ENCODE measurements around the gene DHX58. TPM values are rescaled to one million over a fixed set of nuclear protein-coding genes. Genes with fewer than 3 reads are reported as not detected.
A peak's percentile ranks its signal among the peaks of the same experiment; 100 is the strongest.

DHX58 gene
- total and polyA plus RNA-seq, 2 donors (not counting 1 experiment from before 2014, with no cell fraction given) = 39.7 to 57.6 TPM

DNA sequence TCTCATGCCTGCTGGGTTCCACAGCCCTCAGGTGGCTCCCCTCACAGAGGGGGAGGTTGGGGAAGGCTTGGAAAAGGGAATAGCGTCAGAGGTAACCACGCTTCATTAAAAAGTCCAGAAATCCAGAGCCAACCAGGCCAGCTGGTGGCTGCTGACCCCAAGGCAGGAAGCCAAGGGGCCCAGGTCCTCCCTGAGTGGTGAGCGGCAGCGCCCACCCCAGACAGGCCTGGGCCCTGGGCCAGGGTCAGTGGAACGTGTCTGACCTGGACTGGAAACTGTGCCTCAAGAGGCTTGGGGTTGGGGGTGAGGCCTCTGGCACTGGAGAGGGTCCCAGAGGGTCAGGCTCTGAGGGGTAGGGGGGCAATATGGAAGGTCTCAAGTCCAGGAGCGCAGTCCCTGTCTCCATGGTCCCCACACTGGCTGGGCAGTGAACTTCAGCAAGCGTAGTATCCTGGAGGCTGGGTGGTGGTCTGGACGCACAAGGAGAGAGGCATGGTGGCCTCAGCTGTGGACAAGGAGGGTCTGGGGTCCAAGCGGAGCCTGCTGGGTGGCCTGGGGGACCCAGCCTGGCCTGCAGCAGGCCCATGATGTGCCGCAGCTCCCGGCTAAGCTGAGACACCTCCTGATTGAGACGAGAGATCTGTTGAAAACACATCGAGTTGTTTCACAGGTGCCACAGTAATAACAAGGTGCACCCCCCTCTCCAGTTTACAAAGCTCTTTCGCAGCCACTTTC lies 47.4 kb upstream of the DHX58 start:
- ChIA-PET POLR2A (interaction anchor here (0.7 kb wide), 1 partner anchor 24 kb away, joined by 3 read pairs; no protein-coding TSS in a partner anchor), CTCF (interaction anchor here (1.5 to 1.7 kb wide), 2 partner anchors 21 to 197 kb away, joined by 5 to 6 read pairs; partner anchors contain the start of gene KCNH4)
- H3K9me3 ChIP-seq (ENCODE audit: control extremely low read depth in 1 of 3, control insufficient read depth in 2 of 3, insufficient read depth in 1 of 3, low read length in 2 of 3) = peaks cover 0 to 16% (median 0%) of the 10 kb centered on the region in 3 donors
- Mint-ChIP-seq H3K27ac (no peak overlapping the region), H3K27me3 (no peaks in the 10 kb centered on the region), H3K9me3 (ENCODE audit: insufficient read depth) (no peaks in the 10 kb centered on the region), H3K4me3 (no peak overlapping the region), H3K4me1 (peaks cover 11% of the 10 kb centered on the region)
- intact Hi-C loops (cut with micrococcal nuclease) = no loop called here
- H3K9ac ChIP-seq (ENCODE audit: low read length) = no peak overlapping the region
- WGBS (ENCODE audit: insufficient coverage) = 92% methylated on average over 13 of the region's 14 CpGs
- H3K27me3 ChIP-seq (replicated peaks in 1 of 4; ENCODE audit: control extremely low read depth in 1 of 4, control insufficient read depth in 3 of 4, insufficient read depth in 4 of 4, low read length in 3 of 4) = no peaks in the 10 kb centered on the region
- no peaks in the 10 kb centered on the region for H3K79me2 ChIP-seq (ENCODE audit: control insufficient read depth, insufficient read depth, low read length)
- H3K4me1 ChIP-seq (ENCODE audit: control insufficient read depth in 2 of 2, insufficient read depth in 2 of 2, low read length in 2 of 2) = peaks cover 3 to 7% of the 10 kb centered on the region in 2 donors
- no peaks in the 10 kb centered on the region for H3K36me3 ChIP-seq (replicated peaks in 1 of 2; ENCODE audit: control extremely low read depth in 1 of 2, control insufficient read depth in 1 of 2, extremely low read depth in 1 of 2, insufficient read depth in 2 of 2, low read length in 1 of 2)
- no peak for TF ChIP-seq EZH2 (IDR thresholded peaks at IDR 0.05; ENCODE audit: borderline replicate concordance, insufficient read depth, low read depth, low read length, poor library complexity, severe bottlenecking)
- TF ChIP-seq, protein P1, sequence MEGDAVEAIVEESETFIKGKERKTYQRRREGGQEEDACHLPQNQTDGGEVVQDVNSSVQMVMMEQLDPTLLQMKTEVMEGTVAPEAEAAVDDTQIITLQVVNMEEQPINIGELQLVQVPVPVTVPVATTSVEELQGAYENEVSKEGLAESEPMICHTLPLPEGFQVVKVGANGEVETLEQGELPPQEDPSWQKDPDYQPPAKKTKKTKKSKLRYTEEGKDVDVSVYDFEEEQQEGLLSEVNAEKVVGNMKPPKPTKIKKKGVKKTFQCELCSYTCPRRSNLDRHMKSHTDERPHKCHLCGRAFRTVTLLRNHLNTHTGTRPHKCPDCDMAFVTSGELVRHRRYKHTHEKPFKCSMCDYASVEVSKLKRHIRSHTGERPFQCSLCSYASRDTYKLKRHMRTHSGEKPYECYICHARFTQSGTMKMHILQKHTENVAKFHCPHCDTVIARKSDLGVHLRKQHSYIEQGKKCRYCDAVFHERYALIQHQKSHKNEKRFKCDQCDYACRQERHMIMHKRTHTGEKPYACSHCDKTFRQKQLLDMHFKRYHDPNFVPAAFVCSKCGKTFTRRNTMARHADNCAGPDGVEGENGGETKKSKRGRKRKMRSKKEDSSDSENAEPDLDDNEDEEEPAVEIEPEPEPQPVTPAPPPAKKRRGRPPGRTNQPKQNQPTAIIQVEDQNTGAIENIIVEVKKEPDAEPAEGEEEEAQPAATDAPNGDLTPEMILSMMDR (IDR thresholded peaks at IDR 0.05) = no peak
- ATAC-seq (ENCODE audit: low read depth) = no peak
- H3K27ac ChIP-seq (ENCODE audit: low read length in 2 of 2) = no peak overlapping the region
- no peak overlapping the region for H3K4me3 ChIP-seq (ENCODE audit: control extremely low read depth in 1 of 5, extremely low read depth in 1 of 5, insufficient read depth in 1 of 5, low read depth in 2 of 5, low read length in 4 of 5)
- H4K20me1 ChIP-seq (ENCODE audit: control insufficient read depth, insufficient read depth, low read length, poor library complexity, severe bottlenecking) = no peaks in the 10 kb centered on the region
- H3K4me2 ChIP-seq (replicated peaks; ENCODE audit: low read depth, low read length, poor library complexity, severe bottlenecking) = no peak overlapping the region
- no peak overlapping the region for H2AFZ ChIP-seq (ENCODE audit: insufficient read depth, low read depth, low read length, poor library complexity, severe bottlenecking)
- DNase-seq = no peak

DNA sequence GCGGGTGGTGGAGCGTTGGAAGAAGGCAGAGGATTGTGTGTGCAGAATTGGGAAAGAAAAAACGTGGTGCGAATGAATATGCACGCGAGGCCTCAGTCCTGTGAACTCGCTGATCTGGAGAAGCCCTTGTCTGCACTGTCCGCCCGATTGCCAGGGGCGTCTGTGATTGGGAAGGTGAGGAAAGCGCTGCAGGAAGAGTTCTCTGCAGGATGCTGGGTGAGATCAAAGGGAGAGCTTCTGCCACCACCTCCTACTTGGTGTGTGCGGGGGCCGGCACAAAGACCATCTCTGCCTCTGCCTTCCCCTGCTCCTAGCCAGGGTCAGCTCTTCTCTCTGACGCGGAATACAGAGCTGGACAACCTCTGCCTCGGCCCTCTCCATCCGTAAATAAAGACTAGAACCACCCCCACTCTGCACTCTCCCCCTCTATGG lies 43.1 kb upstream of the DHX58 start:
- peaks cover 14 to 23% of the 10 kb centered on the region in 2 donors for H3K4me1 ChIP-seq (ENCODE audit: control insufficient read depth in 2 of 2, insufficient read depth in 2 of 2, low read length in 2 of 2)
- H3K27ac Mint-ChIP-seq = peak overlapping the region; percentile 50
- peaks cover 38% of the 10 kb centered on the region for H4K20me1 ChIP-seq (ENCODE audit: control insufficient read depth, insufficient read depth, low read length, poor library complexity, severe bottlenecking)
- intact Hi-C loops (cut with micrococcal nuclease) = loop anchor here (1.0 to 2.0 kb wide), 7 partner anchors 23 to 189 kb away; partner anchors contain the start of genes CNP, DHX58, DNAJC7 and KAT2A
- H2AFZ ChIP-seq (ENCODE audit: insufficient read depth, low read depth, low read length, poor library complexity, severe bottlenecking) = peak overlapping the region; percentile 57
- peaks cover 42% of the 10 kb centered on the region for H3K79me2 ChIP-seq (ENCODE audit: control insufficient read depth, insufficient read depth, low read length)
- H3K27ac ChIP-seq (ENCODE audit: low read length in 2 of 2) = no peak overlapping the region
- TF ChIP-seq, protein P1 (IDR thresholded peaks at IDR 0.05) = no peak
- no peak for TF ChIP-seq EZH2 (IDR thresholded peaks at IDR 0.05; ENCODE audit: borderline replicate concordance, insufficient read depth, low read depth, low read length, poor library complexity, severe bottlenecking)
- H3K27me3 ChIP-seq (replicated peaks in 1 of 4; ENCODE audit: control extremely low read depth in 1 of 4, control insufficient read depth in 3 of 4, insufficient read depth in 4 of 4, low read length in 3 of 4) = no peaks in the 10 kb centered on the region
- H3K4me3 ChIP-seq (ENCODE audit: control extremely low read depth in 1 of 5, extremely low read depth in 1 of 5, insufficient read depth in 1 of 5, low read depth in 2 of 5, low read length in 4 of 5) = peak overlapping the region in 4 of 5 experiments; percentile 46 to 100 (median 80)
- ATAC-seq (ENCODE audit: low read depth) (no peak), DNase-seq (no peak)
- WGBS (ENCODE audit: insufficient coverage) = 69% methylated on average over 16 of the region's 17 CpGs
- peak overlapping the region; percentile 94 for H3K4me3 Mint-ChIP-seq
- no peaks in the 10 kb centered on the region for H3K27me3 Mint-ChIP-seq
- ChIA-PET POLR2A (interaction anchor here (0.7 kb wide), 1 partner anchor 95 kb away, joined by 3 read pairs; no protein-coding TSS in a partner anchor), CTCF (interaction anchor here (0.6 to 1.1 kb wide), 2 partner anchors 88 to 131 kb away, joined by 3 read pairs; no protein-coding TSS in a partner anchor)
- no peaks in the 10 kb centered on the region for H3K9me3 Mint-ChIP-seq (ENCODE audit: insufficient read depth)
- H3K36me3 ChIP-seq (replicated peaks in 1 of 2; ENCODE audit: control extremely low read depth in 1 of 2, control insufficient read depth in 1 of 2, extremely low read depth in 1 of 2, insufficient read depth in 2 of 2, low read length in 1 of 2) = peaks cover 0 to 4% of the 10 kb centered on the region in 2 experiments
- peaks cover 34% of the 10 kb centered on the region for H3K4me1 Mint-ChIP-seq
- H3K9ac ChIP-seq (ENCODE audit: low read length) = peak overlapping the region; percentile 99
- peak overlapping the region; percentile 68 for H3K4me2 ChIP-seq (replicated peaks; ENCODE audit: low read depth, low read length, poor library complexity, severe bottlenecking)
- H3K9me3 ChIP-seq (ENCODE audit: control extremely low read depth in 1 of 3, control insufficient read depth in 2 of 3, insufficient read depth in 1 of 3, low read length in 2 of 3) = peaks cover 0 to 16% (median 0%) of the 10 kb centered on the region in 3 donors
